Endothelial cell of umbilical vein (primary cell): ENCODE results near the gene TTLL4. TPM values are rescaled to one million over a fixed set of nuclear protein-coding genes. Genes with fewer than 3 reads are reported as not detected.

Experiments used
- BruUV-seq: library from RNA; stranded (reverse); fragments of 400-500 nt; replicated peaks from 2 replicates; lab custom pipeline; 2021; lab: Mats Ljungman, UMichigan
- CTCF ChIA-PET: fragments of 300-600, 350-600 bp; sonication (Branson Sonifier 250); formaldehyde crosslinking; loops from one replicate; lab custom pipeline; 2021; ENCODE audit warnings: antibody characterized with exemption, inconsistent platforms; lab: Charles Lee
- POLR2A ChIA-PET: fragments of 300-600, 350-600 bp; sonication (Branson Sonifier 250); formaldehyde crosslinking; loops from one replicate; lab custom pipeline; 2021; ENCODE audit warnings: antibody characterized with exemption, inconsistent platforms; lab: Charles Lee
- DNase-seq: peaks from one replicate; pipeline ENCODE4 v3.0.0-alpha.2; 2011; ENCODE audit warnings: low read depth, low spot score
- FAIRE-seq: peaks from 2 replicates; lab custom pipeline; 2011; peaks lifted over from hg19 to GRCh38; lab: Jason Lieb, UNC
- H2AFZ ChIP-seq: 2 replicates; pipeline ENCODE4 v1.6.0; 2012; ENCODE audit warnings: low read depth, low read length, control low read depth, inconsistent platforms
- H3K27ac ChIP-seq: 2 replicates; pipeline ENCODE4 v1.5.1; 2011; ENCODE audit warnings: low read depth, mild to moderate bottlenecking, control low read depth, low read length, moderate library complexity; ENCODE audit not compliant: insufficient read depth
- H3K27me3 ChIP-seq, 2 experiments: 2 replicates each; pipeline versions ENCODE4 v1.6.0 to v1.6.1; 2011; ENCODE audit warnings: low read length in 2 of 2, mixed read lengths in 1 of 2; ENCODE audit not compliant: control insufficient read depth in 2 of 2, insufficient read depth in 2 of 2
- H3K36me3 ChIP-seq, 2 experiments: 2 replicates in 1 of 2; 3 replicates in 1 of 2; pipeline ENCODE4 v1.5.1; 2011; ENCODE audit warnings: low read length in 2 of 2, mild to moderate bottlenecking in 1 of 2, moderate library complexity in 1 of 2; ENCODE audit not compliant: control insufficient read depth in 2 of 2, insufficient read depth in 2 of 2; ENCODE audit errors: extremely low read depth in 1 of 2
- H3K4me1 ChIP-seq: 3 replicates; pipeline ENCODE4 v1.5.1; 2011; ENCODE audit warnings: mild to moderate bottlenecking, low read length; ENCODE audit not compliant: control insufficient read depth, insufficient read depth; ENCODE audit errors: extremely low read depth
- H3K4me2 ChIP-seq: 2 replicates; pipeline ENCODE4 v1.6.1; 2011; ENCODE audit warnings: low read length, control low read depth, mixed read lengths; ENCODE audit not compliant: insufficient read depth
- H3K4me3 ChIP-seq, 3 experiments: fragments of 200-600 bp in 1 of 3; sonication (generic), shearing (Covaris generic) in 1 of 3; replicated peaks in 1 of 3; 2 replicates each; pipeline ENCODE4 v1.5.1; 2011 to 2016; ENCODE audit warnings: control low read depth in 3 of 3, low read length in 3 of 3, mild to moderate bottlenecking in 2 of 3, inconsistent platforms in 1 of 3, low read depth in 1 of 3, moderate library complexity in 1 of 3; ENCODE audit not compliant: insufficient read depth in 1 of 3
- H3K79me2 ChIP-seq: 2 replicates; pipeline ENCODE4 v1.6.0; 2012; ENCODE audit warnings: low read length, inconsistent platforms; ENCODE audit not compliant: control insufficient read depth, insufficient read depth
- H3K9ac ChIP-seq: replicated peaks from 2 replicates; pipeline ENCODE3; 2011; ENCODE audit warnings: low read length, control low read depth; ENCODE audit not compliant: insufficient read depth; ENCODE audit errors: extremely low read depth
- H3K9me1 ChIP-seq: replicated peaks from 3 replicates; pipeline ENCODE4 v1.6.0; 2011; ENCODE audit warnings: mild to moderate bottlenecking, low read length; ENCODE audit not compliant: control insufficient read depth, insufficient read depth; ENCODE audit errors: extremely low read depth
- H3K9me3 ChIP-seq: replicated peaks from 2 replicates; pipeline ENCODE4 v1.5.1; 2012; ENCODE audit warnings: low read length, inconsistent platforms; ENCODE audit not compliant: control insufficient read depth, insufficient read depth
- H4K20me1 ChIP-seq: replicated peaks from 2 replicates; pipeline ENCODE3; 2011; ENCODE audit warnings: mild to moderate bottlenecking, low read length; ENCODE audit not compliant: control insufficient read depth, insufficient read depth; ENCODE audit errors: extremely low read depth
- CTCF ChIP-seq, 2 donors: IDR thresholded peaks; 1 replicate in 1 of 2; 2 replicates in 1 of 2; pipeline ENCODE4 v1.5.1; 2011; ENCODE audit warnings: low read length in 2 of 2, mild to moderate bottlenecking in 2 of 2, moderate library complexity in 2 of 2, control low read depth in 1 of 2, inconsistent platforms in 1 of 2, low read depth in 1 of 2; ENCODE audit not compliant: insufficient read depth in 1 of 2; ENCODE audit errors: extremely low read depth in 1 of 2
- EZH2 ChIP-seq: IDR thresholded peaks from 2 replicates; pipeline ENCODE4 v1.6.1; 2012; ENCODE audit warnings: borderline replicate concordance, low read depth, mild to moderate bottlenecking, moderate library complexity, low read length, inconsistent platforms; ENCODE audit not compliant: severe bottlenecking
- FOS ChIP-seq: IDR thresholded peaks from 2 replicates; pipeline ENCODE4 v1.6.1; 2011; ENCODE audit warnings: mild to moderate bottlenecking, low read length, moderate library complexity, borderline replicate concordance; ENCODE audit not compliant: insufficient read depth
- GATA2 ChIP-seq: IDR thresholded peaks from 2 replicates; pipeline ENCODE4 v1.7.0; 2011; ENCODE audit warnings: low read depth, mild to moderate bottlenecking, moderate library complexity, mixed read lengths, low read length; ENCODE audit not compliant: insufficient read length, insufficient read depth
- JUN ChIP-seq: IDR thresholded peaks from 2 replicates; pipeline ENCODE4 v1.6.1; 2011; ENCODE audit warnings: borderline replicate concordance, low read depth; ENCODE audit not compliant: insufficient read length, insufficient read depth
- MAX ChIP-seq: IDR thresholded peaks from 2 replicates; pipeline ENCODE4 v1.6.1; 2011; ENCODE audit not compliant: insufficient read depth, insufficient read length
- MYC ChIP-seq: IDR thresholded peaks from one replicate; pipeline ENCODE4 v1.6.1; 2011; ENCODE audit warnings: mild to moderate bottlenecking, low read depth, low read length
- POLR2A ChIP-seq: IDR thresholded peaks from 2 replicates; pipeline ENCODE4 v1.6.1; 2012; ENCODE audit warnings: low read depth, mild to moderate bottlenecking, control low read depth, low read length
- POLR2AphosphoS5 ChIP-seq: IDR thresholded peaks from 2 replicates; pipeline ENCODE4 v1.6.1; 2012; ENCODE audit warnings: low read depth, mild to moderate bottlenecking, control low read depth, low read length, moderate library complexity; ENCODE audit not compliant: insufficient read depth
- dilution Hi-C: fragments of 300-500 bp; cut with MboI; formaldehyde crosslinking; loops from one replicate; pipeline ENCODE4 v1.15.0; 2019; ENCODE audit warnings: low sequenced_read_pairs; ENCODE audit not compliant: extremely low pct_ligation_motif_present
- intact Hi-C: fragments of 100-400 bp; cut with micrococcal nuclease; formaldehyde crosslinking; loops from one replicate; pipeline ENCODE4 v1.10.0; 2022
- polyA plus RNA-seq, 4 experiments: library from polyadenylated mRNA; depleted of rRNA in 3 of 4; stranded (reverse) in 3 of 4; unstranded in 1 of 4; fragments of >200 nt; gene quantifications; 2 replicates each; pipeline versions ENCODE4 v1.2.1 to v1.2.3, GENCODE V29; 2011 to 2012; ENCODE audit warnings: missing spikeins in 1 of 4
- total RNA-seq: library from RNA; stranded (reverse); gene quantifications from 2 replicates; pipeline ENCODE4 v1.2.3, GENCODE V29; 2021

Gene TTLL4
- total and polyA plus RNA-seq, 2 donors (not counting 3 experiments of a cell fraction or from before 2014, with no cell fraction given): 26.7 to 45.0 TPM

- ChIA-PET CTCF (interaction anchor here (1.2 to 1.7 kb wide), 2 partner anchors 8 to 104 kb away, joined by 4 to 5 read pairs; no protein-coding TSS in a partner anchor), POLR2A (no interaction called here)
- DNase-seq (no peak), FAIRE-seq (no peak)
- BruUV-seq: no TSS peak
- Histone ChIP-seq H3K79me2 (no peaks in the 10 kb centered on the region), H3K27ac (no peak overlapping the region), H3K4me2 (no peak overlapping the region), H3K4me1 (no peaks in the 10 kb centered on the region), H3K4me3 (no peak overlapping the region), H3K9me1 (no peaks in the 10 kb centered on the region), H3K27me3 (no peaks in the 10 kb centered on the region), H2AFZ (no peak overlapping the region), H3K9ac (no peak overlapping the region), H3K9me3 (no peaks in the 10 kb centered on the region), H4K20me1 (no peaks in the 10 kb centered on the region), H3K36me3 (peaks cover 26 to 31% of the 10 kb centered on the region in 2 experiments)
- intact Hi-C loops (no loop called here), dilution Hi-C loops (no loop called here)
- no peak for TF ChIP-seq GATA2
- TF ChIP-seq JUN: no peak
- TF ChIP-seq MYC: no peak
- TF ChIP-seq POLR2A: no peak
- TF ChIP-seq EZH2: no peak
- TF ChIP-seq CTCF (IDR thresholded peaks at IDR 0.05; ENCODE audit: extremely low read depth in 1 of 2, insufficient read depth in 1 of 2, low read depth in 1 of 2, low read length in 2 of 2): no peak
- no peak for TF ChIP-seq FOS
- TF ChIP-seq POLR2AphosphoS5: no peak
- TF ChIP-seq MAX: no peak
Measured at GRCh38 chr2:218743068-218743467, 32.4 kb downstream of the TTLL4 start.
